NCI-H2107 (cell line): Measurements from ENCODE around the gene TNFSF11.

Experiments used
- DNase-seq: peaks from one replicate; lab custom pipeline; 2025; lab: John Stamatoyannopoulos, UW

TNFSF11 gene

DNA sequence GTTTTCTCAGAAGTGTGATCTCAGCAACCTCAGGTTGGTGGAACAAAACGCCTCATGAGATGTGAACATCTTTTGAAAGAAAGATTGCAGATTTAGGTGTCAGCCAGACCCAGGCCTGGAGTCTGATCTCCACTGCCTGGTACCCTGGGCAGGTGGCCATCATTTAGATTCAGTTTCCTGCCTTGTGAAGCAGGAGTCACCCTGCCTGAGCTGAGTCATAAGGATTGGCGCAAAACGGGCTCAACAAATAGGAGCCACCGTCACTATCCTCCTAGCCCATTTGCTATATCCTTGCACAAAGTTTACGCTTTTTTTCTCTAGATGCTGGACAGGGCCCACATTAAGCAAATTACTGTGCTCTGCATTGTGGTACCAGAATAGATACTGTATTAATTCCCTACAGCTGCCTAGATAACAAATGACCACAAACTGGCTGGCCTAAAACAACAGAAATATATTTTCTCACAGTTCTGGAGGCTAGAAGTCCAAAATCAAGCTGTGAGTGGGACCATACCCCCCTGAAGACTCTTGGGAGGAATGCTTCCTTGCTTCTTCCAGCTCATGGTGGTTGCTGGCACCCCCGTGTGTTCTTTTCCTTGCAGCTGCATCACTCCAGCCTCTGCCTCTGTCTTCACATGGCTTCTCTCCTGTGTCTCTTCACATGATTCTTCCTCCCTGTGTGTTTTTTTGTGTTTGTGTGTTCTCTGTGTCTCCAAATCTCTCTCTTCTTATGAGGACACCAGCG is 38.2 kb downstream of the TNFSF11 start:
- no peak for DNase-seq

DNA sequence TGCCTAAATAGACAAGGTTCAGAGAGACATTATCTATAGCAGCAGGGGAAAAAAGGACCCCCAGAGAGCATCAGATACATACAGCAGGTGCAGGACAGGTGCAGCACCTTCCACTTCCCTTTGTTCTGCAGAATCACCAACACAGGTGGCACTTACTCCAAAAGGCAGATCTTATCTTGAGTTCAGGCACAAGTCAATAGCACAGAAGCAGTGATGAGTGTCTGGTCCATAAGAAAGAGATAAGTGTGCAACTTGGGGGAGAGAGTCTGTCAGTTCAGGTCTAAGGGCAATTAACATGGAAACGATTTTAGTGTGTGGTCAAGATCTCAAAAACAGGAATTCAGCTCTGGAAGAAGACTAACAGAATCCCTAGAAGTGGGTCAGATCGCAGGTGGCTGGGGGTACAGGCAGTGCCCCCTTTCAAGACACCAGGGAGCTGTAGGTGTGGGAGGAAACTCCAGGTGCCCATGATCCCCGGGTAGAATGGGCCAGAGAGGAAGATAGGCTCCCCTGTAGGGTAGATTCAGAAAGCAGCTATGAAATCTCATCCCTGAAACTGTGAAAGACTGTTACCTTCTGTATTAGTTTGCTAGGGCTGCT is 40.6 kb downstream of the TNFSF11 start:
- DNase-seq: no peak

DNA sequence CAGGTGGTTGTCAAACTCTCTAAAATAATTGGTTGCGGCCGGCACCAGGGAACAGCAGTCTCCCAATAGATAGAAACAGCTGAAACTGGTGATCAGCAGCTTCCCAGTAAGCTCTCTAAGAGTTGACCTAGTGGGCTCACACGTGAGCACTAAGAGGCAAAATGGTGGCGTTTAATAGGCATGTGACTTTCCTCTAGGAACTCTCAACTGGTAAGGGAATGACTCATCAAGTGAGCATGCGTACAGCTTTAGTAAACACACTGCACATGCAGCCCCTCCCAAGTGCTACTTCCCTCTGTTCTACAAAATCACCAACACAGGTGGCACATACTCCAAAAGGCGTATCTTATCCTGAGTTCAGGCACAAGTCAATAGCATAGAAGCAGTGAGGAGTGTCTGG is 41.7 kb downstream of the TNFSF11 start:
- DNase-seq: no peak

DNA sequence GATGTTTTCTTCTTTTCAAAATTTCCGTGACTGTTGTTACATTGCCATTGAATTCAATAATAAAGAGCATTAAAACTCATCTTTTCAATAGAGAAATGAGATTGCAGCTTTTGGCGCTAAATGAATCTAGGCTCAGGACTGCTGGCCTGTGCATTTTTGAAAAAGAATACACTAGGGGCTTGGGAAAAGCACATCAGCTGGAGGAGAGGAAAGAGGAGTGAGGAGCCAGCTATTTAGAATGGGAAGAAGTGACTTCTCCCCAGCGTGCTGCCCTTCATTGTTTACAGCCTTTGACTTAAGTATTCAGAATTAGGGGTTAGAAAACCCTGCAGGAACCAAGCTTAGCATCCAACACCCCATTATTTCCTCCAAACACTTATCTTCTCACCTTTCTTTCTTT is 43.3 kb downstream of the TNFSF11 start:
- no peak for DNase-seq

DNA sequence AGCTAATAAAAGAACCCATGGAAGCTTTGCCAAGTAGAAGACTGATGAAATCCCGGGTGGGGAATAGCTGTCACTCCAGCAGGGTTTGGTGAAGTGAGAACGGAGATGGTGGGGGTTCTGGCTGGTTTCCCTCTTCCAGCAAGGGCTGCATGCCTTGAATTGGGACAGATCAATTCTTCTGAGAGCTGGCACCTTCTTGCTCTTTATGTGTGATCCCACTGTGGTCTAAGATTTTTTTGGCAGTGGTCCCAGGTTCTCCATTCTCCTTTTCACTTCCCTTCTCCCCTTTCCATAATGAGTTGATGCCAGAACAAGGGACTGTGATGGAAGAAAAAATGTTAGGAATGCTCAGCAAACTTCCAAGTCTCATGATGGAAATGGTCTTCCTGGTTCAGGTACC is 50.0 kb downstream of the TNFSF11 start:
- DNase-seq: no peak

DNA sequence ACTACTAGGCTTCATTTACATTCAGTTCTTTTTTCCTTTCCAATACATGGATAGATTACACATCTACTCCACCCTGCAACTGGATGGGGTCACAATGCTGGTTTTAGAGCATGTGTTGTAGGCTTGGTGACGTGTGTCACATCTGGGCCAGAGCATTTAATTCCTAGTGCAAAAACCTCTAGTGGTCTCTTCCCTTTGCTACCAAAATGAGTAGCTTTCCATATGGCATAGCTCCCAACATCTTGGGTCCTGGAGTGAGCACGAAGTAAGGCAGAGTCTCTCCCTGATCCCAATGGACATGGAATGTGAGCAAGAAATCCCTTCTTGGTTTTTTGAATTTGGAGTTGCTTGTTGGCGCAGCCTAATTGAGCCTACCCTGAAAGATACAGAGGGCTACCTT is 51.7 kb downstream of the TNFSF11 start:
- DNase-seq: no peak

DNA sequence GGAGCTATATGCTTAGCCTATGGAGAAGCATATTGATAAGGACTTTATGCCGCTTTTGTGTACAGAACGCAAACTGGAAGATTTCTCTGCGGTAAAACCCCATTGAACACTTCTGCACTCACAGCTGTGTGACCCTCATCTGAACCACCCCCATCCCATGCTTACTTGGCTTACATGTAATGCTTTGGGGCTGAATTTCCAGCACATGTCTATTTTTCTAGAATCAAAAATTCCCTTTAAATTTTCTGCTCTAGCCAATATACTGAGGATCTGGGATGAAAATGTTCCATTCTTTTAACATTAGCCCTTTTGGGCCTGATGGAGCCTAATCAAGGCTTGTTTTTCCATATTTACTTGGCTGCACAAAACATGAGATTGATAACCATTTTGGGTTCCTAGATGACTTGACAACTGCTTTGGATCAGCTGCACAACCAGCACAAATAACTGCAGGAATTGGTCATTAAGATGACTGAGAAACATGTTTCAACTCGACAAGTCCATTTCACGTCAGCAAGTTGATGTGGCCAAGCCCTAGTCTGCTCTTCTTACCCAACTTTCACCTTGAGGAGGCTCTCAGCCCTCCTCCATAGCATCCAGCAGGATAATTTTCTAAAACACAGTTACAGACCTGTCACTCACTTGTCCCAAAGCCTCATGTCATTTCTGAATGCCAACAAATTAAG is 52.4 kb downstream of the TNFSF11 start:
- no peak for DNase-seq

DNA sequence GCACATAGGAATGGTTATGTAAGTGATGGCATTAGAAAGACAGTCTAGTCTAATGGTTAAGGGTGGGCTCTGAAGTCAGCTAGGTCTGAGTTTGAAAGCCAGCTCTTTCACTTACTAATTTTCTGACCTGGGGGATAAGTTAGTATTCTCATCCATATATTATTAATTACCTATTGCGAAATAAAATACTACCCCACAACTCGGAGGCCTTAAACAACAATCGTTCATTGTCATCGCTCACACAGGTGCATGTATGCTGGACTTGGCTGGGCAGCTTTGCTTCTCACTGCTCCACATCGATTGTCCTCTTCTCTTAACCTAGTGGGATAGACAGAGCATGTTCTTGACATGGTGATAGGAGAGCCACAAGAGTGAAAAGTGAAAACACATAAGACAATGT is 54.7 kb downstream of the TNFSF11 start:
- no peak for DNase-seq

DNA sequence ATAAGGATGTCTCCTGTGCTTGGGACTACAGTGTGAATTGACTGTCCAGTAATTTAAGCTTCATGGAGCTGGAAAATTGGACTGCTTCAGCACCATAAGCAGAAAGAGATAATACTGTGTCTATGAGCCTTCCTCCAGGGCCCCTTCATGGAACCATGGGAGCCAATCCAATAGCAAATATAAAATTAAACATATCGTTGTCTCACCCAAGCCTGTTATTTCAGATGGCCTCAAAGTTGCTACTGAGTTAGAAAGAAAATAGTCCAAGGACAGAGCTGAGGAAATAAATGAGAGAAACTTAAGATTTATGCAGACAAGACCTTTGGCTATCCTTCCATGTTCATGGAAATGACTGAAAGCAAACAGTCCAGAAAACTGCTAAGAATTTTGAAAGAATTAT is 57.2 kb downstream of the TNFSF11 start:
- DNase-seq: no peak

DNA sequence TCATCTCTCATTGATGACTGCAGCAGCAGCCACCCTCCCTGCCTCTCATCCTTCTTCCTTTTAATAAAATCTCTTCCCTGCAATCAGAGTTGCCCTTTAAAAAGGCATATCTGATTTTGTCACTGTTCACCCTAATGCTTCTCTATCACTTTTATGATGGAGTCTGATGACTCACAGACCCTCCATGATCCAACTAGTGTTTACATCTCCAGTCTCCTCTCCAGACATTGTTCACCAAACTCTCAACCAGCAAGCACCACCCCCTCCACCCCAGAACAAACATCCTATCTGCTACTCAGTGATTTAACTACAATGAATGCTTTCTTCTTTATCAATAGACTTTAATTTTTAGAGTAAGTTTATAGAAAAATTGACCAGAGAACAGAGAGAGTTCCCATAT is 59.5 kb downstream of the TNFSF11 start:
- no peak for DNase-seq

- DNase-seq: no peak
Observed at GRCh38 chr13:42638101-42638500, 64.1 kb downstream of the TNFSF11 start.

GRCh38 chr13:42638886-42639285 is 64.9 kb downstream of the TNFSF11 start:
- DNase-seq: no peak

DNA sequence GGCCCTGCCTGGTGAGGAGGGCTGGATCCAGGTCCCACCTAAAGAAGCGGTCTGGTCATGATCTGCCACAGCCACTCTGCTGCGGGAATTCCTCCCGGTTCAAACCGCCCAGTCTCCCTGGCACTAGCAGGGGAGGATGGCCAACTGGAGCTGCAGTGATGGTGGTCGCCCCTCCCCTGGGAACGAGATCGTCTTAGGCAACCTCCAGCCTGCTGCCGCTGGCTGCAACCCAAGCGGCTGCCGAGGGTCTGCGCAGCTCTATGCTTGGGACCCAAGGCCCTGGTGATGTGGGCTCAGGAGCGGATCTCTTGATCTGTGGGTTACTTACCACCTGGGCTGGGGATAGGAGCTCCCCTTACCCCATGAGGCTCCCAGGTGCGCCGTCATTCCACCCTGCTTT is 69.1 kb downstream of the TNFSF11 start:
- no peak for DNase-seq

- DNase-seq: no peak
Observed at GRCh38 chr13:42644841-42645240, 70.9 kb downstream of the TNFSF11 start.

- DNase-seq: no peak
Observed at GRCh38 chr13:42645717-42646116, 71.8 kb downstream of the TNFSF11 start.

GRCh38 chr13:42649141-42649540 is 75.2 kb downstream of the TNFSF11 start:
- no peak for DNase-seq

- DNase-seq: no peak
Observed at GRCh38 chr13:42649831-42650230, 75.9 kb downstream of the TNFSF11 start.

DNA sequence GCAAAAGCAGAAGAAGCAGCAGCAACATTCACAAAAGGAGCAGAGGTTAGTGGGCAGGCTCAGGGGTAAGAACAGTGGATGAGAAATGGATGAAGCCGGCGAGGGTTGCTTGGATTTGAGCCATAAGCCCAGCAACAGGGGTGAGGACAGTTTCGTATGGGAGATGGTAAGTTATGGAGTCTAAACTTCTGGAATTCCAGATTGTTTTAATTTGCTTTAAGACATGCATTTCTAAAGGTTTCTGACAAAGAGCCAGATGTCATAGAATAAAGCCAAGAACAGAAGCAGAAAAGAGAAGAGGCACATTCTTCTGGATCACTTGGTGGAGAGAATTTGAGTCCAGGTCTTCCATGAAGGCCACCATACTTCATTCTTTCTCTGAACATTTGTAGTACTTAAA is 76.6 kb downstream of the TNFSF11 start:
- no peak for DNase-seq

GRCh38 chr13:42651936-42652641 is 78.1 kb downstream of the TNFSF11 start:
- DNase-seq: no peak

DNA sequence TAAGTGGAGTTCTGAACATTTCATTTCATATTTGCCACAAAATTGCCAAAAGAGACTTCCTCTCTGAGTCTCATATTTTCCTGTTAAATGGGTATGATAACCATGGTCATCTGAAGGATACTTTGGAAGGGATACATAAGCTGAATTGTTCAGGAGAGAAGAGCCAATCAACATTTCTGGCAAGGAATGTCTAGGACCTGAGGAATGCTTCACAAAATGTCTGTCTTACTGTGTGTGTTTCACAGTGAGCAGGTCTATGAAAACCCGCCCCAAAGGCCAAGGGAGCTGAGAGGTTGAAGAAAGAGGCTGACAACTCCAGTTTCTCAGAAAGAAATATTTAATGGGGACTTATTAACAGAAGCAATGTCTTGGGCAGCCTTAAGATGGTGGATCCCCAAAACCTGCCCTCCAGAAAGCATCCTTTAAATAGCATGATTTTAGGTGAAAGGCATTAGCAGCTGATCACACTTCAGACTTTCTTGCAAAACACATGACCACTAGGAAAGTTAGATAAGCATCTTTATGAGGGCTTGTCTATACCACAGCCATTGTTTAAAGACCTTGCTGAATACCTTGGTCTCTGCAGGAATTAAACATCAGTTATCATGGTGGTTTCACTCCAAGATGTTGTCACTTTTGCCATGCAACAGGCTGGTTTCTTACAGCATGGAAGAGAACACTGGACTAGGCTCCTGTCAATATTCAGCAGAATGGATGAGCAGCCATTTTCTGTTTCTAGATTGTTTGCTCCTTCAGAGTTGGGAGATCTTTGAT is 78.9 kb downstream of the TNFSF11 start:
- no peak for DNase-seq

- no peak for DNase-seq
Observed at GRCh38 chr13:42653679-42654078, 79.7 kb downstream of the TNFSF11 start.

DNA sequence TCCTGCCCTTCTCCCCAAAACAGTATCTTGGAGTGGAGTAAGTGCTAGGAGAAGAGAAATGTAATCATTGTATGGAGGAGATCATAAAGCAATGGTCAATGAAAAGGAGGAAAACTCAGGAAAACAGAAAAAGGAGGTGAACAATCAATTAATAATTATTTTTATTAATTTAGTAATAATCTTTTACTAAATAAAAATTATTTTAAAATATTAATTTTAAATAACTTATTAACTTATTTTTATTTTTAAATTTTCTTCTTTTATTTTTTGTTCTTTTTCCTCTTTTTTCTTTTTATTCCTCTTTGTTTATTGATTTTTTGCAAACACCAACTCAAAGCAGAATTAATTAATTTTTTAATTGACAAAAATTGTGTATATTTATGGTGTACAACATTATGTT is 80.3 kb downstream of the TNFSF11 start:
- no peak for DNase-seq
